NCI-H345 treated with DMSO at 0.1 percent for 48 hours (cell line): ENCODE results near the gene LBHD2.
"Not testable (repeated sequence)": the region's sequence is repeated elsewhere in the genome, so short reads cannot be mapped to it uniquely, and the experiment has no call there.

Experiments
- DNase-seq: peaks from one replicate; lab custom pipeline; 2025; ENCODE audit not compliant: unreplicated experiment; lab: John Stamatoyannopoulos, UW

Gene LBHD2

GRCh38 chr14:103118018-103118662, 34.1 kb downstream of the LBHD2 start:
- no peak for DNase-seq

- no peak for DNase-seq
Measured at GRCh38 chr14:103118663-103119404, 34.8 kb downstream of the LBHD2 start.

GRCh38 chr14:103119527-103119926, 35.5 kb downstream of the LBHD2 start:
- DNase-seq: not testable (repeated sequence)

- no peak for DNase-seq
Measured at GRCh38 chr14:103121121-103121845, 37.3 kb downstream of the LBHD2 start.

- peak; percentile 93 for DNase-seq
Measured at GRCh38 chr14:103121846-103122584, 38.0 kb downstream of the LBHD2 start.

- no peak for DNase-seq
Measured at GRCh38 chr14:103122585-103122946, 38.6 kb downstream of the LBHD2 start.

GRCh38 chr14:103122947-103123633, 39.1 kb downstream of the LBHD2 start, which contains the start of gene TNFAIP2:
TNFAIP2 (plus strand) TSS chr14:103123461; CDS start chr14:103126458, 2,997 bp downstream.
- DNase-seq: peak; percentile 15

GRCh38 chr14:103123634-103124500, 39.9 kb downstream of the LBHD2 start:
- DNase-seq: no peak

- no peak for DNase-seq
Measured at GRCh38 chr14:103124501-103125001, 40.5 kb downstream of the LBHD2 start.

GRCh38 chr14:103125098-103126070, 41.4 kb downstream of the LBHD2 start:
- DNase-seq: no peak

- no peak for DNase-seq
Measured at GRCh38 chr14:103126088-103126872, 42.3 kb downstream of the LBHD2 start.

GRCh38 chr14:103126873-103127304, 42.9 kb downstream of the LBHD2 start:
- no peak for DNase-seq

- DNase-seq: no peak
Measured at GRCh38 chr14:103127356-103127755, 43.3 kb downstream of the LBHD2 start.

- peak; percentile 59 for DNase-seq
Measured at GRCh38 chr14:103127861-103128598, 44.0 kb downstream of the LBHD2 start.

- DNase-seq: no peak
Measured at GRCh38 chr14:103128631-103129300, 44.8 kb downstream of the LBHD2 start.

GRCh38 chr14:103129301-103130016, 45.4 kb downstream of the LBHD2 start:
- DNase-seq: no peak
